Measurements from ENCODE around the gene ANKFN1. TPM values are rescaled to one million over a fixed set of nuclear protein-coding genes. Genes with fewer than 3 reads are reported as not detected.

Gene ANKFN1
- total RNA-seq, 1 experiment from 2014 or later, result not detected

- ATAC-seq, result no peak
- in situ Hi-C loops (cut with HindIII; ENCODE audit: low pct_unique_long_range_greater_than_20kb, low sequenced_read_pairs), result no loop called here
- Histone ChIP-seq H3K4me1 (ENCODE audit: control insufficient read depth, insufficient read depth, low read length) (no peaks in the 10 kb centered on the region), H3K36me3 (ENCODE audit: control insufficient read depth, insufficient read depth, low read length) (no peaks in the 10 kb centered on the region), H3K27ac (ENCODE audit: low read length) (no peak overlapping the region), H3K4me3 (ENCODE audit: low read depth in 2 of 2, low read length in 2 of 2) (no peak overlapping the region), H3K9me3 (ENCODE audit: control insufficient read depth, insufficient read depth, low read depth, low read length) (no peaks in the 10 kb centered on the region), H3K27me3 (ENCODE audit: control insufficient read depth, insufficient read depth, low read length) (no peaks in the 10 kb centered on the region)
- BruUV-seq (replicated peaks), result no TSS peak
- TF ChIP-seq TCF7L2 (IDR thresholded peaks at IDR 0.05; ENCODE audit: low read depth, low read length) (no peak), REST (IDR thresholded peaks at IDR 0.05; ENCODE audit: insufficient read depth in 1 of 2, low read depth in 2 of 2, low read length in 1 of 2) (no peak), POLR2AphosphoS5 (IDR thresholded peaks at IDR 0.05; ENCODE audit: low read depth, low read length) (no peak), SIN3A (IDR thresholded peaks at IDR 0.05; ENCODE audit: borderline replicate concordance, insufficient read depth, low read depth, low read length) (no peak), CTCF (IDR thresholded peaks at IDR 0.05) (no peak)
- intact Hi-C loops (cut with micrococcal nuclease; ENCODE audit: unreplicated experiment), result no loop called here
- no peak for DNase-seq (ENCODE audit: low read depth, low spot score)
- ChIA-PET CTCF (no interaction called here), POLR2A (no interaction called here)
Observed at GRCh38 chr17:56185491-56186221, 32.4 kb downstream of the ANKFN1 start.

GRCh38 chr17:56186222-56186786 is 33.0 kb downstream of the ANKFN1 start:
- H3K4me3 ChIP-seq (ENCODE audit: low read depth in 2 of 2, low read length in 2 of 2), result no peak overlapping the region
- no peak for ATAC-seq
- H3K4me1 ChIP-seq (ENCODE audit: control insufficient read depth, insufficient read depth, low read length), result no peaks in the 10 kb centered on the region
- TF ChIP-seq REST (IDR thresholded peaks at IDR 0.05; ENCODE audit: insufficient read depth in 1 of 2, low read depth in 2 of 2, low read length in 1 of 2) (no peak), CTCF (IDR thresholded peaks at IDR 0.05) (no peak), TCF7L2 (IDR thresholded peaks at IDR 0.05; ENCODE audit: low read depth, low read length) (no peak), SIN3A (IDR thresholded peaks at IDR 0.05; ENCODE audit: borderline replicate concordance, insufficient read depth, low read depth, low read length) (no peak), POLR2AphosphoS5 (IDR thresholded peaks at IDR 0.05; ENCODE audit: low read depth, low read length) (no peak)
- intact Hi-C loops (cut with micrococcal nuclease; ENCODE audit: unreplicated experiment) (no loop called here), in situ Hi-C loops (cut with HindIII; ENCODE audit: low pct_unique_long_range_greater_than_20kb, low sequenced_read_pairs) (no loop called here)
- BruUV-seq (replicated peaks), result no TSS peak
- H3K36me3 ChIP-seq (ENCODE audit: control insufficient read depth, insufficient read depth, low read length), result no peaks in the 10 kb centered on the region
- no peak for DNase-seq (ENCODE audit: low read depth, low spot score)
- POLR2A ChIA-PET, result no interaction called here
- no peaks in the 10 kb centered on the region for H3K27me3 ChIP-seq (ENCODE audit: control insufficient read depth, insufficient read depth, low read length)
- CTCF ChIA-PET, result no interaction called here
- no peaks in the 10 kb centered on the region for H3K9me3 ChIP-seq (ENCODE audit: control insufficient read depth, insufficient read depth, low read depth, low read length)
- no peak overlapping the region for H3K27ac ChIP-seq (ENCODE audit: low read length)
